ENCODE results near the gene HRCT1. TPM values are rescaled to one million over a fixed set of nuclear protein-coding genes. Genes with fewer than 3 reads are reported as not detected.

HRCT1 gene
- total RNA-seq, 1 donor from 2014 or later, result 0.87 TPM

- DNase-seq (ENCODE audit: low spot score), result no peak
- Mint-ChIP-seq H3K4me3 (ENCODE audit: unreplicated experiment) (no peak overlapping the region), H3K27me3 (ENCODE audit: unreplicated experiment) (peaks cover 4% of the 10 kb centered on the region), H3K36me3 (ENCODE audit: low read depth, unreplicated experiment) (no peaks in the 10 kb centered on the region), H3K9me3 (ENCODE audit: unreplicated experiment) (no peaks in the 10 kb centered on the region), H3K4me1 (ENCODE audit: unreplicated experiment) (peaks cover 13% of the 10 kb centered on the region), H3K27ac (ENCODE audit: unreplicated experiment) (peak overlapping the region; percentile 40)
- no peak for TF ChIP-seq CTCF (IDR thresholded peaks at IDR 0.05; ENCODE audit: unreplicated experiment)
These were observed 7.0 kb upstream of the HRCT1 start for GRCh38 chr9:35899021-35899420.

GRCh38 chr9:35903049-35903448 is 3.0 kb upstream of the HRCT1 start:
- H3K9me3 Mint-ChIP-seq (ENCODE audit: unreplicated experiment), result no peaks in the 10 kb centered on the region
- peaks cover 18% of the 10 kb centered on the region for H3K27me3 Mint-ChIP-seq (ENCODE audit: unreplicated experiment)
- no peak overlapping the region for H3K27ac Mint-ChIP-seq (ENCODE audit: unreplicated experiment)
- peaks cover 49% of the 10 kb centered on the region for H3K4me1 Mint-ChIP-seq (ENCODE audit: unreplicated experiment)
- H3K4me3 Mint-ChIP-seq (ENCODE audit: unreplicated experiment), result no peak overlapping the region
- no peaks in the 10 kb centered on the region for H3K36me3 Mint-ChIP-seq (ENCODE audit: low read depth, unreplicated experiment)
- TF ChIP-seq CTCF (IDR thresholded peaks at IDR 0.05; ENCODE audit: unreplicated experiment), result peak; percentile 94
- peak; percentile 45 for DNase-seq (ENCODE audit: low spot score)

GRCh38 chr9:35904338-35904737 is 1.7 kb upstream of the HRCT1 start:
- Mint-ChIP-seq H3K27me3 (ENCODE audit: unreplicated experiment) (peaks cover 31% of the 10 kb centered on the region), H3K9me3 (ENCODE audit: unreplicated experiment) (no peaks in the 10 kb centered on the region), H3K4me1 (ENCODE audit: unreplicated experiment) (peaks cover 58% of the 10 kb centered on the region), H3K36me3 (ENCODE audit: low read depth, unreplicated experiment) (no peaks in the 10 kb centered on the region), H3K27ac (ENCODE audit: unreplicated experiment) (peak overlapping the region; percentile 67), H3K4me3 (ENCODE audit: unreplicated experiment) (no peak overlapping the region)
- DNase-seq (ENCODE audit: low spot score), result no peak
- no peak for TF ChIP-seq CTCF (IDR thresholded peaks at IDR 0.05; ENCODE audit: unreplicated experiment)

- Mint-ChIP-seq H3K9me3 (ENCODE audit: unreplicated experiment) (no peaks in the 10 kb centered on the region), H3K27ac (ENCODE audit: unreplicated experiment) (peak overlapping the region; percentile 75), H3K36me3 (ENCODE audit: low read depth, unreplicated experiment) (peaks cover 3% of the 10 kb centered on the region), H3K4me1 (ENCODE audit: unreplicated experiment) (peaks cover 66% of the 10 kb centered on the region), H3K4me3 (ENCODE audit: unreplicated experiment) (peak overlapping the region; percentile 51), H3K27me3 (ENCODE audit: unreplicated experiment) (peaks cover 33% of the 10 kb centered on the region)
- TF ChIP-seq CTCF (IDR thresholded peaks at IDR 0.05; ENCODE audit: unreplicated experiment), result no peak
- no peak for DNase-seq (ENCODE audit: low spot score)
These were observed 786 bp upstream of the HRCT1 start for GRCh38 chr9:35905051-35905781.

GRCh38 chr9:35906923-35907699 is 1.1 kb downstream of the HRCT1 start:
- Mint-ChIP-seq H3K4me1 (ENCODE audit: unreplicated experiment) (peaks cover 83% of the 10 kb centered on the region), H3K27me3 (ENCODE audit: unreplicated experiment) (peaks cover 37% of the 10 kb centered on the region), H3K27ac (ENCODE audit: unreplicated experiment) (peak overlapping the region; percentile 99), H3K4me3 (ENCODE audit: unreplicated experiment) (peak overlapping the region; percentile 11), H3K36me3 (ENCODE audit: low read depth, unreplicated experiment) (peaks cover 7% of the 10 kb centered on the region), H3K9me3 (ENCODE audit: unreplicated experiment) (no peaks in the 10 kb centered on the region)
- no peak for TF ChIP-seq CTCF (IDR thresholded peaks at IDR 0.05; ENCODE audit: unreplicated experiment)
- peak; percentile 15 for DNase-seq (ENCODE audit: low spot score)
